Measurements from ENCODE around the gene SLC2A4RG. TPM values are rescaled to one million over a fixed set of nuclear protein-coding genes. Genes with fewer than 3 reads are reported as not detected.
A peak's percentile ranks its signal among the peaks of the same experiment; 100 is the strongest.

SLC2A4RG gene
- total and polyA plus RNA-seq, 2 of the 13 experiments (the other 11 are each of a cell fraction or from before 2014, with no cell fraction given): 91.4 to 95.9 TPM

- TF ChIP-seq ZNF513 (CRISPR knock-in tag; conservative IDR thresholded peaks at IDR 0.05) (no peak), THRA (CRISPR knock-in tag; IDR thresholded peaks at IDR 0.05; ENCODE audit: borderline replicate concordance) (peak; percentile 88), ZNF382 (CRISPR knock-in tag; IDR thresholded peaks at IDR 0.05; ENCODE audit: borderline replicate concordance) (no peak), FOXP4 (CRISPR knock-in tag; IDR thresholded peaks at IDR 0.05) (peak; percentile 82; the same call in 1 of the 2 replicates), MTERF4 (CRISPR knock-in tag; IDR thresholded peaks at IDR 0.05) (peak; percentile 92), TOPORS (CRISPR knock-in tag; IDR thresholded peaks at IDR 0.05) (peak; percentile 80), ZFP36L2 (CRISPR knock-in tag; IDR thresholded peaks at IDR 0.05) (no peak), FOXO4 (CRISPR knock-in tag; conservative IDR thresholded peaks at IDR 0.05) (no peak), SMAD1 (CRISPR knock-in tag; IDR thresholded peaks at IDR 0.05; ENCODE audit: borderline replicate concordance, low read depth) (peak; percentile 88), KAT2B (IDR thresholded peaks at IDR 0.05; ENCODE audit: borderline replicate concordance, low read depth, low read length) (no peak), ZNF549 (CRISPR knock-in tag; IDR thresholded peaks at IDR 0.05) (peak; percentile 77; the same call in 1 of the 2 replicates), ZIK1 (CRISPR knock-in tag; IDR thresholded peaks at IDR 0.05; ENCODE audit: borderline replicate concordance, low read depth) (no peak; the same call in 1 of the 2 replicates), ATF7 (IDR thresholded peaks at IDR 0.05) (no peak), ATF7 (CRISPR knock-in tag; IDR thresholded peaks at IDR 0.05) (peak; percentile 84), ZNF703 (CRISPR knock-in tag; IDR thresholded peaks at IDR 0.05; ENCODE audit: borderline replicate concordance) (no peak; the same call in 1 of the 2 replicates), ZNF552 (CRISPR knock-in tag; IDR thresholded peaks at IDR 0.05; ENCODE audit: borderline replicate concordance) (peak; percentile 95), ZNF546 (CRISPR knock-in tag; conservative IDR thresholded peaks at IDR 0.05) (0 out of 2 replicates have a peak, but pooled peaks have one; percentile 28), ZFP36L1 (CRISPR knock-in tag; IDR thresholded peaks at IDR 0.05) (peak; percentile 89), HNRNPUL1 (IDR thresholded peaks at IDR 0.05; ENCODE audit: low read depth, low read length) (peak; percentile 95), ZMYM4 (CRISPR knock-in tag; IDR thresholded peaks at IDR 0.05) (peak; percentile 76)
Measured at GRCh38 chr20:63739130-63740069, at the start of gene SLC2A4RG (continued).

Data from HepG2 (cell line).